Measurements from ENCODE around the gene CD47. TPM values are rescaled to one million over a fixed set of nuclear protein-coding genes. Genes with fewer than 3 reads are reported as not detected.

Gene CD47
- total and polyA plus RNA-seq, 2 donors (not counting 1 experiment from before 2014, with no cell fraction given), result 86.4 to 259 TPM

- no peak overlapping the region for H3K4me3 Mint-ChIP-seq
- intact Hi-C loops (cut with micrococcal nuclease), result no loop called here
- no peak for DNase-seq
- H3K9me3 ChIP-seq (ENCODE audit: control extremely low read depth in 1 of 3, control insufficient read depth in 2 of 3, insufficient read depth in 1 of 3, low read length in 2 of 3), result peaks cover 1 to 4% (median 2%) of the 10 kb centered on the region in 3 donors
- H3K27ac Mint-ChIP-seq, result no peak overlapping the region
- CTCF ChIA-PET, result no interaction called here
- no peak for ATAC-seq (ENCODE audit: low read depth)
- POLR2A ChIA-PET, result no interaction called here
- no peaks in the 10 kb centered on the region for H3K79me2 ChIP-seq (ENCODE audit: control insufficient read depth, insufficient read depth, low read length)
- H3K9ac ChIP-seq (ENCODE audit: low read length), result no peak overlapping the region
- TF ChIP-seq, protein P1, sequence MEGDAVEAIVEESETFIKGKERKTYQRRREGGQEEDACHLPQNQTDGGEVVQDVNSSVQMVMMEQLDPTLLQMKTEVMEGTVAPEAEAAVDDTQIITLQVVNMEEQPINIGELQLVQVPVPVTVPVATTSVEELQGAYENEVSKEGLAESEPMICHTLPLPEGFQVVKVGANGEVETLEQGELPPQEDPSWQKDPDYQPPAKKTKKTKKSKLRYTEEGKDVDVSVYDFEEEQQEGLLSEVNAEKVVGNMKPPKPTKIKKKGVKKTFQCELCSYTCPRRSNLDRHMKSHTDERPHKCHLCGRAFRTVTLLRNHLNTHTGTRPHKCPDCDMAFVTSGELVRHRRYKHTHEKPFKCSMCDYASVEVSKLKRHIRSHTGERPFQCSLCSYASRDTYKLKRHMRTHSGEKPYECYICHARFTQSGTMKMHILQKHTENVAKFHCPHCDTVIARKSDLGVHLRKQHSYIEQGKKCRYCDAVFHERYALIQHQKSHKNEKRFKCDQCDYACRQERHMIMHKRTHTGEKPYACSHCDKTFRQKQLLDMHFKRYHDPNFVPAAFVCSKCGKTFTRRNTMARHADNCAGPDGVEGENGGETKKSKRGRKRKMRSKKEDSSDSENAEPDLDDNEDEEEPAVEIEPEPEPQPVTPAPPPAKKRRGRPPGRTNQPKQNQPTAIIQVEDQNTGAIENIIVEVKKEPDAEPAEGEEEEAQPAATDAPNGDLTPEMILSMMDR (IDR thresholded peaks at IDR 0.05), result no peak
- TF ChIP-seq EZH2 (IDR thresholded peaks at IDR 0.05; ENCODE audit: borderline replicate concordance, insufficient read depth, low read depth, low read length, poor library complexity, severe bottlenecking), result no peak
- no peak overlapping the region for H2AFZ ChIP-seq (ENCODE audit: insufficient read depth, low read depth, low read length, poor library complexity, severe bottlenecking)
- peaks cover 4% of the 10 kb centered on the region for H3K27me3 Mint-ChIP-seq
- H4K20me1 ChIP-seq (ENCODE audit: control insufficient read depth, insufficient read depth, low read length, poor library complexity, severe bottlenecking), result no peaks in the 10 kb centered on the region
- peaks cover 5% of the 10 kb centered on the region for H3K4me1 Mint-ChIP-seq
- H3K36me3 ChIP-seq (replicated peaks in 1 of 2; ENCODE audit: control extremely low read depth in 1 of 2, control insufficient read depth in 1 of 2, extremely low read depth in 1 of 2, insufficient read depth in 2 of 2, low read length in 1 of 2), result no peaks in the 10 kb centered on the region
- no CpG with 5 or more reads among the region's 4 CpGs for WGBS (ENCODE audit: insufficient coverage)
- H3K9me3 Mint-ChIP-seq (ENCODE audit: insufficient read depth), result no peaks in the 10 kb centered on the region
- no peaks in the 10 kb centered on the region for H3K27me3 ChIP-seq (replicated peaks in 1 of 4; ENCODE audit: control extremely low read depth in 1 of 4, control insufficient read depth in 3 of 4, insufficient read depth in 4 of 4, low read length in 3 of 4)
- H3K4me3 ChIP-seq (ENCODE audit: control extremely low read depth in 1 of 5, extremely low read depth in 1 of 5, insufficient read depth in 1 of 5, low read depth in 2 of 5, low read length in 4 of 5), result no peak overlapping the region
- H3K4me2 ChIP-seq (replicated peaks; ENCODE audit: low read depth, low read length, poor library complexity, severe bottlenecking), result no peak overlapping the region
- no peaks in the 10 kb centered on the region for H3K4me1 ChIP-seq (ENCODE audit: control insufficient read depth in 2 of 2, insufficient read depth in 2 of 2, low read length in 2 of 2)
- no peak overlapping the region for H3K27ac ChIP-seq (ENCODE audit: low read length in 2 of 2)
Measured at GRCh38 chr3:107995823-107996222, 95.0 kb downstream of the CD47 start.

GRCh38 chr3:107994956-107995715 is 95.7 kb downstream of the CD47 start:
- H3K79me2 ChIP-seq (ENCODE audit: control insufficient read depth, insufficient read depth, low read length), result no peaks in the 10 kb centered on the region
- H4K20me1 ChIP-seq (ENCODE audit: control insufficient read depth, insufficient read depth, low read length, poor library complexity, severe bottlenecking), result no peaks in the 10 kb centered on the region
- DNase-seq, result no peak
- no peaks in the 10 kb centered on the region for H3K27me3 ChIP-seq (replicated peaks in 1 of 4; ENCODE audit: control extremely low read depth in 1 of 4, control insufficient read depth in 3 of 4, insufficient read depth in 4 of 4, low read length in 3 of 4)
- intact Hi-C loops (cut with micrococcal nuclease), result no loop called here
- Mint-ChIP-seq H3K4me3 (no peak overlapping the region), H3K27ac (no peak overlapping the region), H3K4me1 (peaks cover 5% of the 10 kb centered on the region), H3K9me3 (ENCODE audit: insufficient read depth) (no peaks in the 10 kb centered on the region), H3K27me3 (peaks cover 4% of the 10 kb centered on the region)
- H3K9me3 ChIP-seq (ENCODE audit: control extremely low read depth in 1 of 3, control insufficient read depth in 2 of 3, insufficient read depth in 1 of 3, low read length in 2 of 3), result peaks cover 0 to 3% (median under 1%) of the 10 kb centered on the region in 3 donors
- H3K36me3 ChIP-seq (replicated peaks in 1 of 2; ENCODE audit: control extremely low read depth in 1 of 2, control insufficient read depth in 1 of 2, extremely low read depth in 1 of 2, insufficient read depth in 2 of 2, low read length in 1 of 2), result no peaks in the 10 kb centered on the region
- TF ChIP-seq EZH2 (IDR thresholded peaks at IDR 0.05; ENCODE audit: borderline replicate concordance, insufficient read depth, low read depth, low read length, poor library complexity, severe bottlenecking), result no peak
- TF ChIP-seq, protein P1 (IDR thresholded peaks at IDR 0.05), result no peak
- ChIA-PET CTCF (no interaction called here), POLR2A (no interaction called here)
- no peak overlapping the region for H2AFZ ChIP-seq (ENCODE audit: insufficient read depth, low read depth, low read length, poor library complexity, severe bottlenecking)
- H3K4me3 ChIP-seq (ENCODE audit: control extremely low read depth in 1 of 5, extremely low read depth in 1 of 5, insufficient read depth in 1 of 5, low read depth in 2 of 5, low read length in 4 of 5), result no peak overlapping the region
- no peaks in the 10 kb centered on the region for H3K4me1 ChIP-seq (ENCODE audit: control insufficient read depth in 2 of 2, insufficient read depth in 2 of 2, low read length in 2 of 2)
- H3K27ac ChIP-seq (ENCODE audit: low read length in 2 of 2), result no peak overlapping the region
- ATAC-seq (ENCODE audit: low read depth), result no peak
- H3K9ac ChIP-seq (ENCODE audit: low read length), result no peak overlapping the region
- no CpG with 5 or more reads among the region's 4 CpGs for WGBS (ENCODE audit: insufficient coverage)
- H3K4me2 ChIP-seq (replicated peaks; ENCODE audit: low read depth, low read length, poor library complexity, severe bottlenecking), result no peak overlapping the region
